ENCODE measurements around the gene SLC5A5.
A peak's percentile ranks its signal among the peaks of the same experiment; 100 is the strongest.

SLC5A5 gene

DNA sequence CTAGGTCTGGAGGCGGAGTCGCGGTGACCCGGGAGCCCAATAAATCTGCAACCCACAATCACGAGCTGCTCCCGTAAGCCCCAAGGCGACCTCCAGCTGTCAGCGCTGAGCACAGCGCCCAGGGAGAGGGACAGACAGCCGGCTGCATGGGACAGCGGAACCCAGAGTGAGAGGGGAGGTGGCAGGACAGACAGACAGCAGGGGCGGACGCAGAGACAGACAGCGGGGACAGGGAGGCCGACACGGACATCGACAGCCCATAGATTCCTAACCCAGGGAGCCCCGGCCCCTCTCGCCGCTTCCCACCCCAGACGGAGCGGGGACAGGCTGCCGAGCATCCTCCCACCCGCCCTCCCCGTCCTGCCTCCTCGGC lies at the start of gene SLC5A5:
Gene SLC5A5 (plus strand): TSS at position 68 of the 373 bp plus-strand sequence. CDS start 375 bp downstream, outside the sequence.
- no peak within 1 kb of the TSS for H3K4me3 ChIP-seq (ENCODE audit: low read length)
- TF ChIP-seq, protein P1, sequence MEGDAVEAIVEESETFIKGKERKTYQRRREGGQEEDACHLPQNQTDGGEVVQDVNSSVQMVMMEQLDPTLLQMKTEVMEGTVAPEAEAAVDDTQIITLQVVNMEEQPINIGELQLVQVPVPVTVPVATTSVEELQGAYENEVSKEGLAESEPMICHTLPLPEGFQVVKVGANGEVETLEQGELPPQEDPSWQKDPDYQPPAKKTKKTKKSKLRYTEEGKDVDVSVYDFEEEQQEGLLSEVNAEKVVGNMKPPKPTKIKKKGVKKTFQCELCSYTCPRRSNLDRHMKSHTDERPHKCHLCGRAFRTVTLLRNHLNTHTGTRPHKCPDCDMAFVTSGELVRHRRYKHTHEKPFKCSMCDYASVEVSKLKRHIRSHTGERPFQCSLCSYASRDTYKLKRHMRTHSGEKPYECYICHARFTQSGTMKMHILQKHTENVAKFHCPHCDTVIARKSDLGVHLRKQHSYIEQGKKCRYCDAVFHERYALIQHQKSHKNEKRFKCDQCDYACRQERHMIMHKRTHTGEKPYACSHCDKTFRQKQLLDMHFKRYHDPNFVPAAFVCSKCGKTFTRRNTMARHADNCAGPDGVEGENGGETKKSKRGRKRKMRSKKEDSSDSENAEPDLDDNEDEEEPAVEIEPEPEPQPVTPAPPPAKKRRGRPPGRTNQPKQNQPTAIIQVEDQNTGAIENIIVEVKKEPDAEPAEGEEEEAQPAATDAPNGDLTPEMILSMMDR (conservative IDR thresholded peaks at IDR 0.05; ENCODE audit: low read length): no peak
- no peak for DNase-seq (ENCODE audit: low read depth)

DNA sequence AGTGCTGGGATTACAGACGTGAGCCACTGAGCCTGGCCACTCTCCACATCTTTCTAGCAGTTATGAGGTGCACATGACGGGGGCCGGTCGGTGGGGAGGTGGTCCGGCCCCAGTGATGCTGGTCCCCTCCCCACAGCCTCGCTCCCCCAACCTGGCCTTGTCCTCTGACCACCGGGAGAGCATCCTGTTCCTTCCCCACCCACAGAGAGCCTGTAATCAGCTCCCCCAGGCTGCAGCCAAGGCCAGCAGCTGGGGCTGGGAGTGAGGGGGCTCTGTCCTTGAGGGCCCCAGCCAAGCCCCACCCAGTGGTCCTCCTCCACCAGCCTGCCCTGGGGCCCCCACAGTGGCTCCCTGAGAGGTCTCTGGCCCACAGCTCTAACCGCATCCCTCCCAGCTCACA lies 47.4 kb upstream of the SLC5A5 start:
- DNase-seq (ENCODE audit: low read depth): no peak
- no peak overlapping the region for H3K4me3 ChIP-seq (ENCODE audit: low read length)
- TF ChIP-seq, protein P1 (conservative IDR thresholded peaks at IDR 0.05; ENCODE audit: low read length): no peak

DNA sequence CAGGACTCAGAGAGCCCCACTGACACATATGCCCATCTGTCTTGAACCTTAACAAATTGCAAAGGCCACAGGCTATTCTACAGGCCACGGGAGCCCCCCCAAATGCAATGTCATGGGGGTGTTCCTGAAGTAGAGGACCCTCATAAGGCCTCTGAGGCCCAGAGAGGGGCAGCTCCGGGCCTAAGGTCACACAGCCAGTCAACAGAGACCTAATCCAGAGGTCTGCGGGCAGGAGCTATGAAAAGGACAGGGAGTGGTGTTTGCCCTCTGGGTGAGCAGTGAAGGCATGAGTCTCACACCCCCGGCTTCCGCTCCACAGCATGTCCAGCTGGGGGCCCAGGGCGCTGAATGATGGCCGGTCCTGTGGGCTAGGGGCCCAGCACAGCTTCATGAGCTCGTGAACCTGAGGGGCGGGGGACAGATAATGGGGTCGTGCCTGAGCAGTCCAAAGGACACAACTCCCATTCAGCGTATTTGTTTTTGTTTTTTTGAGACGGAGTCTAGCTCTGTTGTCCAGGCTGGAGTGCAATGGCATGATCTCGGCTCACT lies 45.2 kb upstream of the SLC5A5 start:
- no peak overlapping the region for H3K4me3 ChIP-seq (ENCODE audit: low read length)

DNA sequence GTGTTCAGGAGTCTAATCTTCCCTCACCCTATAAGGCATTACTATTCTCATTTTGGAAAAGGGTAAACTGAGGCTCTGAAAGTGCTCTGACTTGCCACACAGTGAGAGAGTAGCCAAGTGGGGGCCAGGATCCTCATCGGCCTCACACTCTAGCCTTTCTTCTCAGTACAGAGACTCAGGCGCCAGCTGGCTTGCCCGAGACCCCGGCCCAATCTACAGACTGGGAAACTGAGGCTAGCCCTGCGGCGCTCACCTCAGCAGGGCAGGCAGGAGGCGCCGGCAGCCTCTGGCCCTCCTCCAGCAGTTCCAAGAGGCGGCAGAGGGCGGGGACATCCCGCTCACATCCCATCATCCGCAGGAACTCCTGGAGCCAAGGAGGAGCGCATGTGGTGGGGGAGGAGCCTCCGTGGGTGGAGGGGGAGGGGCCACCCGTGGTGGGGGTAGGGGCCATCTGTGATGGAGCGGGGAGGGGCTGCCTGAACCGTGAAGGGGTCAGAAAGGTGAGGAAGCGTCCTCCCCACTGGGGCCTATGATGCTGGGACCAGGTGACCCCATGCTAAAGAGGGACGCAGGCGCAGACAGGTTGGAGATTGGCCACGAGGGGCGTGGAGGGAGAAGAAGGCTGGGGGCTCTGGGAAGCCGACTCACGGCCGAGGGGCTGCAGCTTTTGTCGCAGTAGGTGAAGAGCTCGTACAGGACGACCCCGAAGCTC lies 41.7 kb upstream of the SLC5A5 start:
- peak; percentile 15 for DNase-seq (ENCODE audit: low read depth)
- TF ChIP-seq, protein P1 (conservative IDR thresholded peaks at IDR 0.05; ENCODE audit: low read length): no peak
- peak overlapping the region; percentile 30 for H3K4me3 ChIP-seq (ENCODE audit: low read length)

More for the DNA sequence above, 45.2 kb upstream of the SLC5A5 start:
- DNase-seq (ENCODE audit: low read depth): no peak
- TF ChIP-seq, protein P1 (conservative IDR thresholded peaks at IDR 0.05; ENCODE audit: low read length): no peak

DNA sequence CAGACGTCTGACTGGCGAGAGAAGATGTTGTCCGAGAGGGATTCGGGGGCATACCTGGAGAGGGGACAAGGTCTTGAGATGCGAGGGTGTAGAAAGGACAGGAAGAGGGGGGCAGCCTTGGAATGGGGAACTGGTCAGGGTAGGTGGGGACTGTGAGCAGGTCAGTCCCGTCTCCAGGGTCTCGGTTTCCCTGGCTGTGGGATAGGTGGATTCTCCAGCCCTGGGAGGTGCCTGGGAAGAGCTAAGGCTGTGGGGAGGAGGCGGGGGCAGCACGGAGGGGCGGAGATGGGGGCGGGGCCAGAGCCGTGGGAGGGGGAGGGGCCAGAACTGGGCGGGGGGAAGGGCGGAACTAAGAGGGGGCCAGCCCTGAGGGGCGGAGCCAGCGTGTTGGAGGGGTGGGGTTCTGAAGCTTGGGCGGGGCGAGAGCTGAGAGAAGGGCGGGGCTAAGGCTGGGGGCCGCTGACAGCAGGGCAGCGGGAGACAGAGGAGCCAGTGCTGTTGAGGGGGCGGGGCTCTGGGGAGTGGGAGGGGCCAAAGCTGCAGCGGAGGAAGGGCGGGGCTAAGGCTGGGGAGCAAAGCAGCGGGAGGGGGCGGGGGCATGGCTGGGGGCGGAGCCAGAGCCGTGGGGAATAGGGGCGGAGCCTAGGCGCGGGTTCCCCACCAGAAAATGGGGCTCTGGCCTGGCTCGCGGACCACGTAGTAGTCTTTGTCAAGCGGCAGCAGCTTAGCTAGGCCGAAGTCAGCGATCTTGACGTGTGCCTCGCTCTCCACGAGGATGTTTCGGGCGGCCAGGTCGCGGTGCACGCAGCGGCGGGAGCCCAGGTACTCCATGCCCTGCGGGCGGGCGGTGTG lies 41.0 kb upstream of the SLC5A5 start:
- DNase-seq (ENCODE audit: low read depth): peak; percentile 57
- TF ChIP-seq, protein P1 (conservative IDR thresholded peaks at IDR 0.05; ENCODE audit: low read length): no peak
- peak overlapping the region; percentile 30 for H3K4me3 ChIP-seq (ENCODE audit: low read length)

DNA sequence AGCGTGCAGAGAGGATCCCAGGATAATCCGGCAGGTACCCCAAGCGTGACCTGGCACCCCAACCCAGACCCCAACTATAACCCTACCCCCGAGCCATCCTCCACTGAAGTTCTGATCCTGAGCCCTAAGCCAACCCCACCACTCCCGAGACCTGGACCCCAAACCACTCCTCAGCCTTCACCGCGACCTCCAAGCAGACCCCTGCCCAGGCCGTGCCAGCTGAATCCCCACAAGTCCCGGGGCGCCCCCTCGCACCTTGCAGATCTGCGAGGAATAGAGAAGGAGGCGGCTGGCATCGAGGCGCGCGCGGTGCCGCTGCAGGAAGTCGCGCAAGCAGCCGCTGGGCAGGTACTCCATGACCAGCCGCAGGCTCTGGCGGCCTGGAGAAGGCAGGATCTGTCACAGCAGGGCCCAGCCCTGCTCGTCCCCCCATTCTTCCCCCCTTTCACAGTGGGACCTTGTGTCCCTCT lies 40.3 kb upstream of the SLC5A5 start:
- no peak overlapping the region for H3K4me3 ChIP-seq (ENCODE audit: low read length)
- DNase-seq (ENCODE audit: low read depth): no peak
- TF ChIP-seq, protein P1 (conservative IDR thresholded peaks at IDR 0.05; ENCODE audit: low read length): no peak

Measured in AG10803 (cell line).